ENCODE results near the gene TXLNG. TPM values are rescaled to one million over a fixed set of nuclear protein-coding genes. Genes with fewer than 3 reads are reported as not detected.

Gene TXLNG
- total and polyA plus RNA-seq, 2 of the 13 experiments (the other 11 are each of a cell fraction or from before 2014, with no cell fraction given) = 13.1 to 15.5 TPM

GRCh38 chrX:16848541-16848940, 62.3 kb downstream of the TXLNG start:
- FAIRE-seq (no peak), DNase-seq (ENCODE audit: low spot score) (no peak), ATAC-seq (no peak)
- no peaks in the 10 kb centered on the region for H3K27me3 ChIP-seq (ENCODE audit: control insufficient read depth in 1 of 2, insufficient read depth in 2 of 2, low read length in 2 of 2)
- H3K9ac ChIP-seq (ENCODE audit: insufficient read depth, low read depth, low read length) = no peak overlapping the region
- no peak overlapping the region for H3K4me3 ChIP-seq (replicated peaks in 1 of 3; ENCODE audit: insufficient read depth in 1 of 3, low read depth in 2 of 3, low read length in 3 of 3)
- in situ Hi-C loops (cut with HindIII; ENCODE audit: extremely low pct_ligation_motif_present, low pct_unique_long_range_greater_than_20kb) = no loop called here
- H3K36me3 ChIP-seq (replicated peaks in 1 of 2; ENCODE audit: control insufficient read depth in 1 of 2, insufficient read depth in 2 of 2, low read length in 2 of 2) = peaks cover 1 to 39% of the 10 kb centered on the region in 2 experiments; a peak in 3 of 5 replicates
- no peaks in the 10 kb centered on the region for H3K79me2 ChIP-seq (ENCODE audit: insufficient read depth, low read length)
- ChIA-PET POLR2A (no interaction called here), CTCF (ENCODE audit: low intra/inter-chr PET ratio, low total read pairs) (no interaction called here)
- intact Hi-C loops (cut with micrococcal nuclease; ENCODE audit: unreplicated experiment) = no loop called here
- H4K20me1 ChIP-seq (ENCODE audit: insufficient read depth, low read length) = no peaks in the 10 kb centered on the region
- H3K9me3 ChIP-seq (ENCODE audit: low read length) = no peaks in the 10 kb centered on the region
- H3K4me2 ChIP-seq (ENCODE audit: low read depth, low read length) = no peak overlapping the region
- no peak overlapping the region for H2AFZ ChIP-seq (ENCODE audit: low read length)
- TF ChIP-seq ZNF557 (CRISPR knock-in tag; IDR thresholded peaks at IDR 0.05) (no peak), ZNF367 (CRISPR knock-in tag; IDR thresholded peaks at IDR 0.05; ENCODE audit: borderline replicate concordance) (no peak), MXI1 (IDR thresholded peaks at IDR 0.05; ENCODE audit: borderline replicate concordance, low read depth, low read length) (no peak), MIXL1 (CRISPR knock-in tag; IDR thresholded peaks at IDR 0.05) (no peak), TCF7L2 (IDR thresholded peaks at IDR 0.05; ENCODE audit: low read depth, low read length) (no peak)
- no TSS peak for BruUV-seq (replicated peaks)
- 81% methylated on average over 6 of the region's 6 CpGs for WGBS (ENCODE audit: low lambda C conversion rate)
- no peak overlapping the region for H3K27ac ChIP-seq (ENCODE audit: extremely low read length, insufficient read depth, low read length)
- no peaks in the 10 kb centered on the region for H3K4me1 ChIP-seq (ENCODE audit: insufficient read depth, low read length)

DNA sequence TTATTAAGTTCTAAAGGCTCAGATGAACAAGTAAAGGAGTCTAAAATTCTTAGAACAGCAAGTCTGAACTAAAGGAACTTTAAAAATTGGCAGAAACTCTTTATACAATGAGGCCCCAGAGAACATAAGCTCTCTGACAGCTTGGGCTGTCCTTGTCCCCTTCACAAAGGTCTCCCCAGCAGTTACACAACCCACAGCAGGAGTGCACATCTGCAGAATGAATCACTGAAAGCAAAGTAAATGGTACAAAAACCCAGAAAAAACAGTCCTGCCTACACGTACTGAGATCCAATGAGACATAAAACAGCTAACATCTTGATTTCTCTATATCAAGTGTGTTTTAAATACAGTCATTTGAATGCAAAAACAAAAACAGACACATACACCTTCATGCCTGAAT, 65.2 kb downstream of the TXLNG start:
- H3K27ac ChIP-seq (ENCODE audit: extremely low read length, insufficient read depth, low read length) = no peak overlapping the region
- DNase-seq (ENCODE audit: low spot score) = no peak
- no peak overlapping the region for H3K9ac ChIP-seq (ENCODE audit: insufficient read depth, low read depth, low read length)
- peaks cover 3% of the 10 kb centered on the region for H3K79me2 ChIP-seq (ENCODE audit: insufficient read depth, low read length)
- intact Hi-C loops (cut with micrococcal nuclease; ENCODE audit: unreplicated experiment) (no loop called here), in situ Hi-C loops (cut with HindIII; ENCODE audit: extremely low pct_ligation_motif_present, low pct_unique_long_range_greater_than_20kb) (no loop called here)
- peaks cover 1 to 36% of the 10 kb centered on the region in 2 experiments; a peak in 4 of 5 replicates for H3K36me3 ChIP-seq (replicated peaks in 1 of 2; ENCODE audit: control insufficient read depth in 1 of 2, insufficient read depth in 2 of 2, low read length in 2 of 2)
- ChIA-PET CTCF (ENCODE audit: low intra/inter-chr PET ratio, low total read pairs) (no interaction called here), POLR2A (no interaction called here)
- TF ChIP-seq KDM3A (CRISPR knock-in tag; IDR thresholded peaks at IDR 0.05; ENCODE audit: low read depth) = no peak
- peak; percentile 32; the same call in 1 of the 2 replicates for TF ChIP-seq CEBPB (IDR thresholded peaks at IDR 0.05; ENCODE audit: borderline replicate concordance, low read depth, low read length)
- 56% methylated on average over 1 of the region's 1 CpG for WGBS (ENCODE audit: low lambda C conversion rate)
- BruUV-seq (replicated peaks) = no TSS peak
- no peak overlapping the region for H2AFZ ChIP-seq (ENCODE audit: low read length)
- no peaks in the 10 kb centered on the region for H4K20me1 ChIP-seq (ENCODE audit: insufficient read depth, low read length)
- H3K4me2 ChIP-seq (ENCODE audit: low read depth, low read length) = no peak overlapping the region
- no peaks in the 10 kb centered on the region for H3K27me3 ChIP-seq (ENCODE audit: control insufficient read depth in 1 of 2, insufficient read depth in 2 of 2, low read length in 2 of 2)
- no peaks in the 10 kb centered on the region for H3K4me1 ChIP-seq (ENCODE audit: insufficient read depth, low read length)
- H3K9me3 ChIP-seq (ENCODE audit: low read length) = no peaks in the 10 kb centered on the region
- peak; percentile 65; the same call in 2 of the 3 replicates for ATAC-seq
- H3K4me3 ChIP-seq (replicated peaks in 1 of 3; ENCODE audit: insufficient read depth in 1 of 3, low read depth in 2 of 3, low read length in 3 of 3) = no peak overlapping the region
- FAIRE-seq = no peak
